GOT3 (cell line): Measurements from ENCODE around the gene PLIN3.
A peak's percentile ranks its signal among the peaks of the same experiment; 100 is the strongest.
"Not testable (repeated sequence)": the region's sequence is repeated elsewhere in the genome, so short reads cannot be mapped to it uniquely, and the experiment has no call there.

Experiments
- DNase-seq: peaks from one replicate; lab custom pipeline; 2025; ENCODE audit warnings: mixed read lengths; lab: John Stamatoyannopoulos, UW

PLIN3 gene

DNA sequence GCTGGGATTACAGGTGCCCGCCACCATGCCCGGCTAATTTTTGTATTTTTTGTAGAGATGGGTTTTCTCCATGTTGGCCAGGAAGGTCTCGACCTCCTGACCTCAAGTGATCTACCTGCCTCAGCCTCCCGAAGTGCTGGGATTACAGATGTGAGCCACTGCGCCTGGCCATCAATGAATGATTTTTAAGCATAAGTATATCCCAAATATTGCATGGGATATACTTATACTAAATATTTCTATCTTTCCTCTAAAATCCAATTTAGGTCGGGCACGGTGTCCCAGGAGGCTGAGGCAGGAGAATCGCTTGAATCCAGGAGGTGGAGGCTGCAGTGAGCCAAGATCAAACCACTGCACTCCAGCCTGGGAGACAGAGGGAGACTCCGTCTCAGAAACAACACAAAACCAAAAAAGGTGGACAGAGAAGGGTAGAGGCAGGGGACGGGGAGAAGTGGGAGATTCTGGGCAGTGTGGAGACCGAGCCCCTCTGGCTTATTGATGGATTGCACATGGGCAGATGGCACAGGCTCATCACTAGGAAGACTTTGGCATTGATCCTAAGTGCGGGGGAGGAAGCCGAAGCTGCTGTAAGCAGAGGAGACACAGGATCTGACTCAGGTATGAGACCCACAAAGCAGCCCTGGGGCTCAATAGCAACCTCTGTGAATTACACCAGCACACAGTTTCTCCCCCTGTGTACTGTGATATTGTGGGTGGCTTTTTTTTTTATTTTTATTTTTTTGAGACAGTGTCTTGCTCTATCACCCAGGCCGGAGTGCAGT is 21.8 kb upstream of the PLIN3 start:
- DNase-seq, result no peak

DNA sequence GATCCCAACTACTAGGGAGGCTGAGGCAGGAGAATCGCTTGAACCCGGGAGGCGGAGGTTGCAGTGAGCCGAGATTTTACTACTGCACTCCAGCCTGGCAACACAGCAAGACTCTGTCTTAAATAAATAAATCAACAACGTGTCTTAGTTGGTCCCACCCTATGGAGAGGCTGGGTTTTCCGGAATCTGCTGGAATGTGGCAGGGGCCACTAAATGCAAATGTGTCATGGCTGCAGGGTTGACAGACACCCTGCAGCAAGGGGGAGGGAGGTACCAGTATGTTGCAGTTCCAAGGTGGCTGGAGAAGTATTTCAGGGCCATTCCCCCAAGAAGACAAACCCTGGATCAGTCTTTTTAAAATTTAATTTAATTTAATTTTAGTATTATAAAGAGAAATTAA is 20.3 kb upstream of the PLIN3 start:
- DNase-seq, result not testable (repeated sequence)

DNA sequence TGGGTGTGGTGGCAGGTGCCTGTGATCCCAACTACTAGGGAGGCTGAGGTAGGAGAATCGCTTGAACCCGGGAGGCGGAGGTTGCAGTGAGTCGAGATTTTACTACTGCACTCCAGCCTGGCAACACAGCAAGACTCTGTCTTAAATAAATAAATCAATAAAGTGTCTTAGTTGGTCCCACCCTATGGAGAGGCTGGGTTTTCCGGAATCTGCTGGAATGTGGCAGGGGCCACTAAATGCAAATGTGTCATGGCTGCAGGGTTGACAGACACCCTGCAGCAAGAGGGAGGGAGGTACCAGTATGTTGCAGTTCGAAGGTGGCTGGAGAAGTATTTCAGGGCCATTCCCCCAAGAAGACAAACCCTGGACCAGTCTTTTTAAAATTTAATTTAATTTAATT is 17.5 kb upstream of the PLIN3 start:
- DNase-seq, result not testable (repeated sequence)

DNA sequence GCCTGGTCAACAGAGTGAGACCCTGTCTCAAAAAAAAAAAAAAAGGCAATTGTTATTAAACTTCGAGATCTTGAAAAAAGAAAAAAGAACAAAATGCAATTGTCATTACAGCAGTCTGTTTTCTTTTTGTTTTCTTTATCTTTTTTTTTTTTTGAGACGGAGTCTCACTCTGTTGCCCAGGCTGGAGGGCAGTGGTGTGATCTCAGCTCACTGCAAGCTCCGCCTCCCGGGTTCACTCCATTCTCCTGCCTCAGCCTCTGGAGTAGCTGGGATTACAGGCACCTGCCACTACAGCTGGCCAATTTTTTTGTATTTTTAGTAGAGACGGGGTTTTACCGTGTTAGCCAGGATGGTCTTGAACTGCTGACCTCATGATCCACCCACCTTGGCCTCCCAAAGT is 15.4 kb upstream of the PLIN3 start:
- not testable (repeated sequence) for DNase-seq

DNA sequence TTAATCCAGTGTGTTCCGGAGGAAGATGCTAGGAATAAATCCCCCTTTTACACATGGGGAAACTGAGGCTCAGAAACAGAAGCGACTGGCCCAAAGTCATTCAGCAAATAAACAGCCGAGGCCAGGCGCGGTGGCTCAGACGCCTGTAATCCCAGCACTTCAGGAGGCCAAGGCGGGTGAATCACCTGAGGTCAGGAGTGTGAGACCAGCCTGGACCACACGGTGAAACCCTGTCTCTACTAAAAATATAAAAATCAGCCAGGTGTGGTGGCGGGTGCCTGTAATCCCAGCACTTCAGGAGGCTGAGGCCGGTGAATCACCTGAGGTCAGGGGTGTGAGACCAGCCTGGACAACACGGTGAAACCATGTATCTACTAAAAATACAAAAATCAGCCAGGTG is 11.6 kb upstream of the PLIN3 start:
- DNase-seq, result no peak

DNA sequence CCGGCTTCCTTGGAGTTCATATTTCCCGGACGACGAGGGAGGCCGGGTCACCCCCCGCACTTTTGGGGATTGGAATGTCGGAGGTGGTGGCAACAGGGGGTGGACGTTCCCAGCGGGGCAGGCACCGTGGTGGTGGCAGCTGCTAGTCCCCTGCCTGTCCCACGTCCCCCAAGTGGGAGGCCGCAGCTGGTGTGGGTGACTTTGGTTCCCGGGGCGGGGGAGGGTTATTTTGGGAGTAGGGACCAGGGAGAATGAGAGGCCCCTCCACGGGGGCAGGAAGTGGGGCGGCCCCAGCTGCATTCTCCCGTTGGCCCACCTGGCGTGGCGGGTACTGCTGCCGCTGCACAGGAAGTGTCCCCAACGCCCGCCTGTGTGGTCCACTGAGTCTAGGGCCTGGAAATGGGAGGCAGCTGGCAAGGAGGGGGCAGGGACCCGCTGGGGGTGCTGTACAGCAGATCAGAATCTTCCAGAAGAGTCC is 11.1 kb upstream of the PLIN3 start:
- no peak for DNase-seq

DNA sequence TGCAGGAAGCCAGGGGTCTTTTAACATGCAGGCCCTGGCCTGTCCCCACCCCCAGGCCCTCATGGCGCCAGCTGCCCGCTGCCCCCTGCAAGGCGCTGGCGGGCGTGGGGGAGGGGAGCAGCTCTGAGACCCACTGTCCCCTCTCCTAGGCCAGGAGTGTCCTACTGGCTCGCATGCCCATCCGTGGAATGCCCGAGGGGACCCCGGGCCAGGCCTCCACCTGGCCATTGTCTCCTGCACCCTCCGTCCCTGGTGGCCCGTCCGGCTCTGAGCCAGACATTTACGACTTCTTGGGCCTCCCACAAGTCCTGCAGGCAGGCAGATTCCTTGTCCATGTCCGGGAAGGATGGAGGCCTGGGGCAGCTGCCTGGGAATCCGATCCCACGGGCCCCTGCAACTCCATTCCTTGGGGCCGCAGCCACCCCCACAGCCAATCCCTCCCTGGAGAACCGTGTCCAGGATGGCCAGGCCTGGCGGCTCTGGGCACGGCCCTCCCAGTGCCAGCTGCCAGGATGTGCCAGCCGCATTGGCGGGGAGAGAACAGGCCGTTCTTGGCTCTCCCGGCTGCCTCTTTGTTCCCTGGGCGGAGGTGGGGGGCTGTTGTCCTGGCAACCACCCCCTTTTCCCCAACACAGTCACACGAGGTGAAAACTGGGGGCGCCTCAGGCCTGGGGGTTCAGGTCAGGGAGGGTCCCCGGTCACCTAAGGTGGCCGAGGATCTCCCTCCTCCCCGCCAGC is 10.5 kb upstream of the PLIN3 start:
- no peak for DNase-seq

DNA sequence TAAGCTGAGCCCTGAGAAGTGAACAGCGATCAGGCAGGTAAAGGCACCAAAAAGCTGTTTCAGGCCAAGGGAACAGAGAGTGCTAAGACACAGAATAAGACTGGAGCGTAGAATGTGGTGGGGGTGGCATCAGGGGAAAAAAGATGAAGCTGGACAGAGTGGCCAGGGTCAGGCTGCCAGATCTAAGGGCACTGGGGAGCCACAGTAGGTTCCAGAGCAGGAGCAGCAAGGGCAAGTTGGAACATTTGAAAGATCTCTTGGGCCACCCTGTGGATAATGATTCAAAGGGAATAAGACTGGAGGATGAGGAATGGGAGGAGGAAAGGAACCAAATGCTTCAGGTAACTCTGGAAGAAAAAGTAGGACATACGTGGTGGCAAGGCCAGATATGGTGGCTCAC is 6.5 kb upstream of the PLIN3 start:
- no peak for DNase-seq

DNA sequence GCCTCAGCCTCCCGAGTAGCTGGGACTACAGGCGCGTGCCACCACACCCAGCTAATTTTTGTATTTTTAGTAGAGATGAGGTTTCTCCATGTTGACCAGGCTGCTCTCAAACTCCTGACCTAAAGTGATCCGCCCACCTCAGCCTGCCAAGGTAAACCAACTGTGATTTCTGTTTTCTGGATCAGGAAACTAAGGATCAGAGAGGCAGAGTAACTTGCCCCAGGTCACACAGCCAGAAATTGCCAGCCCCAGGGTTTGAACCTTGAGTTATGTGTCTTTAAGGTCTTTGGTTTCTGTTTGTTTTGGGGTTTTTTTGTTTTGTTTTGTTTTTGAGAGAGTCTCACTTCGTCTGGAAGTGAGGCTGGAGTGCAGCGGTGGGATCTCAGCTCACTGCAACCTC is 4.2 kb upstream of the PLIN3 start:
- no peak for DNase-seq

DNA sequence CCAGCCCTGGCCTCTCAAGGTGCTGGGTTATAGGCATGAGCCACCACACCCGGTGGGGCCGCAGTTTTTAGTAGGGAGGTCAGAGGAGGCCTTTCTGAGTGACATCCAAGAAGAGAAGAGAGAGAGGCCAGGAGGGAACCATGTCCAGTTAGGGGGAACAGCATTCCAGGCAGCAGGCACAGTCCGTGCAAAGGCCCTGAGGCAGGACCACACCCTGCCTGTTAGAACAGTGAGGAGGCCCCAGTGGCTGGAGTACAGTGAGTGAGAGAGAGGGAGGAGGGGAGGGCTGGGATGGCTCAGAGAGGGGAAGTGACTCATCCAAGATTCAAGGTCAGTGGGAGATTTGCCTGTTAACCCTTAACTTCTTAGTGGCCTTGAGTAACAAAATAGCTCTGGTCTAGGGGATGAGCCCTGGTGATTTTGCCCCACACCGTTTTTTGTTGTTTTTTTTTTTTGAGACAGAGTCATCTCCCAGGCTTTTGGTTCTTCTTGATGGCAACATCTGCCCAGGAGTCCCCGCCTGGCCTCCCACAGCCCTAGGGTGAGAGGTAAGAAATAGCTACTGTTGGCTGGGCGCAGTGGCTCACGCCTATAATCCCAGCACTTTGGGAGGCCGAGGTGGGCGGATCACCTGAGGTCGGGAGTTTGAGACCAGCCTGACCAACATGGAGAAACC is 2.7 kb upstream of the PLIN3 start:
- DNase-seq, result no peak

DNA sequence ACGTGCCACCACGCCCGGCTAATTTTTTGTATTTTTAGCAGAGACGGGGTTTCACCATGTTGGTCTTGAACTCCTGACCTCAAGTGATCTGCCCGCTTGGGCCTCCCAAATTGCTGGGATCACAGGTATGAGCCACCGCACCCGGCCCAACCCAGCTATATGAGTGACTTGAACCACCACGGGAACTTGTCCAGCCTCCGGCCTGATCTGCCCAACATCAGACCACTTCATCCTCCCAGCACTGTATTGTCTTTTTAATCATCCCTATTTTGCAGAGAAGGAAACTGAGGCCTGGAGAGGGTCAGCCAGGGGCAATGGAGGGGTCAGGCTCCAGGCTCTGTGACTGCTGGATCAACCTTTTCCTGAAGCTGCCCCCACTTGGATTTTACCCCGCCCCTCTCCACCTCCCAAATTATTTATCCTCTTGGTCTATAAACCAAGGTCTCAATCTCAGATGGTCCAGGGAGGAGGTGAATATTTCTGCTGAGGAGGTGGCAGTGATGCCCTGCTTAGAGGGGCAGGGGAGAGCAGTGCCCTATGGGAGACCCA is 893 bp upstream of the PLIN3 start:
- DNase-seq, result no peak

DNA sequence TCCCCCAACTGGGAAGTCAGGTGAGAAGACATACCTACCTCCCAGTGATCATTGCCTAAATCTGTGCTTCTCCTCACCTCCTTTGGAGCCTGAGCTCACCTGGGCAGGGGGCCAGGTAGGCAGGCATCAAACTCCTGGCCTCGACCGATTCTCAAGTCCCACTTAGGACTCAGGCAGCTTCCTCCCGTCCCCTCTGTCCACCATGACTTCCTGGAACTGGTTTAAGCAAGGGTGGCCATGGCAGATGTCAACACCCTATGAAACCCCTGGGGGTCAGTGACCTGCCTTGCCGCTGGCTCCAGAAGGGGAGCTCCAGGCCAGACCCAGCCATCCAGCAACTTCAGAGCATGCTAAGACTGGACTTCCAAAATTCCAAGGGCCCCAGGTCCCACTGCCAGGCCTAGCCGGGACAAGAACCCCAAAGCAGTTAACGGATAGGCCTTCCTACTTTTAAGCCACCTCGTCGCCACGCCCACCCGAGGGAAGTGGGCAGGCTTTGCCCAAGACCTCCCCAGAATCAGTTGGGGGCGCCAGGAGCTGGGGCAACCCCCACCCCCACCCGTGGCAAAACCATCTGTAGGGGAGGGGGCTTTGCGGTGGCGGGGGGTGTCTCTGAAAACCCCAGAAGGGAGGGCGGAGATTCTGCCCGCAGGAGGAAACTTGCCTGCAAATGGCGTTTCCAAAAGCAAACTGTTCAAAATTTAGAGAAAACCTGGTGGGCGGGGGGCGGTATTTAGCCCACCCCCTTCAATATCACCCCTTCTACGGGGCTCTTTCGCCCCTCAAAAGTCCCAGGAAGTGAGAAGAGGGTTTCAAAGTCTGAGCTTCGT is 657 bp downstream of the PLIN3 start:
- peak; percentile 20 for DNase-seq

DNA sequence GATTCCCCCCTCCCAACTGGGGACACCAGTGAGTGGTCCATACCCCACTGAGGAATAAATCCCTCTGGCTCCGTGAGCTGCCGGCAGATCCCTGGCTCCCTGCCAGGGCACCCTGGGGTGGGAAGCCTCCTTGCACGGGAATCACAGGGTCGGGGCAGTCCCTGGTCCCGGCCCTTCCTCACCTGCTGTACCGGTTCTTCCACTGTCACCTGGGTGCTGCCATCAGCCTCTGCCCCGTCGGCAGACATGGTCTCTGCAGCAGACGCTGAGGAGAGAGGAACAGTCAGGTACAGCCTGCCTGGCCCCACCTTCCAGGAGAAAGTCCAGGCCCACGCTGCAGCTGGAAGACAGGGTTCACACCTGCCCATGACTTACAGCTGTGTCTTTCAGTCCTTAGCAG is 6.3 kb downstream of the PLIN3 start:
- DNase-seq, result no peak

DNA sequence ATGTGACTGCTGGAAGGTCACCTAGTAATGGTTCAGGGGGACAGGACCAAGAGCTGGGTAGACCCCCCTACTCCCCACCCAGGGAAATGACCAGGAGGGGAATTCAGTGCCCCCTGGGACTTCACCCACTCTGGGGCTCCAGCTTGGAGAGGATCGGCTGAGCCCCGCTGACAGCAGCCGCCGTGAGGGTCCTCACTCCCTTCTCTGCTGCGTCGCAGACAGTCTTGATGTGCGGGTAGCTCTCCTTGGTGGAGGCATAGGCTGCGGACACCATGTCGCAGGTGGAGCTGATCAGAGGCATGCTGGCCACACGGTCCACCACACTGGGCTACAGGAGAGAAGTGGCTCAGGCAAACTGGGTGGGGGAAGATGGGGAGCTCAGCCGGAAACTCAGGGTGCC is 7.8 kb downstream of the PLIN3 start:
- no peak for DNase-seq

DNA sequence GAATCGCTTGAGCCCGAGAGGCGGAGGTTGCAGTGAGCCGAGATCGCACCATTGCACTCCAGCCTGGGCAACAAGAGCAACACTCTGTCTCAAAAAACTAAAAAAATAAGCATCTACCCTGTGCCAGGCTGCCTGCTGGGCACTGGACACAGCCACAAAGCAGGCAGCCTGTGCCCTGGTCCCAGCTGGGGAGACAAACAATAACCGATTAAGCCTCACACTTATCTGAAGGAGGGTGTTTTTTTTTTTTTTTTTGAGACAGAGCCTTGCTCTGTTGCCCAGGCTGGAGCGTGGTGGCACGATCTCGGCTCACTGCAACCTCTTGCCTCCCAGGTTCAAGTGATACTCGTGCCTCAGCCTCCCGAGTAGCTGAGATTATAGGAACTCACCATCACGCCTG is 11.0 kb downstream of the PLIN3 start:
- not testable (repeated sequence) for DNase-seq

DNA sequence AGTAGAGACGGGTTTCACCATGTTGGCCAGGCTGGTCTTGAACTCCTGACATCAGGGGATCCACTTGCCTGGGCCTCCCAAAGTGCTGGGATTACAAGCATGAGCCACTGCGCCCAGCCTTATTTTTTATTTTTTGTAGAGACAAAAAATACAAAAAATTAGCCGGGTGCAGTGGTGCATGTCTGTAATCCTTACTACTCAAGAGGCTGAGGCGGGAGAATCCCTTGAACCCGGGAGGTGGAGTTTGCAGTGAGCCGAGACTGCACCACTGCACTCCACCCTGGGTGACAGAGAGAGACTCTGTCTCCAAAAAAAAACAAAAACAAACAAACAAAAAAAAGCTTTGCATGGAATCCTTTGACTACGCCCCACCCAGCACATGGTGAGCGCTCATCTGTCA is 14.0 kb downstream of the PLIN3 start:
- not testable (repeated sequence) for DNase-seq

DNA sequence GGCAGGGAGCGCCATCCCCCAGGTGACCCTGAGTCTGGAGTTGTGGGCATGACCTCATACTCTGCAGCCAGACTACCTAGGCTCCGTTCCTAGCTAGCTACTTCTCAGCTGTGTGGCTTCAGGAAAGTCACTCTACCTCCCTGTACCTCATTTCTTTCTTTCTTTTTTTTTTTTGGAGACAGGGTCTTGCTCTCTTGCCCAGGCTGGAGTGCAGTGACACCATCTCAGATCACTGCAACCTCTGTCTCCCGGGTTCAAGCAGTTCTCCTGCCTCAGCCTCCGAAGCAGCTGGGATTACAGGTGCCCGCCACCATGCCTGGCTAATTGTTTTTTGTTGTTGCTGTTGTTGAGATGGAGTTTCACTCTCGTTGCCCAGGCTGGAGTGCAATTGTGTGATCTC is 15.0 kb downstream of the PLIN3 start:
- DNase-seq, result no peak

DNA sequence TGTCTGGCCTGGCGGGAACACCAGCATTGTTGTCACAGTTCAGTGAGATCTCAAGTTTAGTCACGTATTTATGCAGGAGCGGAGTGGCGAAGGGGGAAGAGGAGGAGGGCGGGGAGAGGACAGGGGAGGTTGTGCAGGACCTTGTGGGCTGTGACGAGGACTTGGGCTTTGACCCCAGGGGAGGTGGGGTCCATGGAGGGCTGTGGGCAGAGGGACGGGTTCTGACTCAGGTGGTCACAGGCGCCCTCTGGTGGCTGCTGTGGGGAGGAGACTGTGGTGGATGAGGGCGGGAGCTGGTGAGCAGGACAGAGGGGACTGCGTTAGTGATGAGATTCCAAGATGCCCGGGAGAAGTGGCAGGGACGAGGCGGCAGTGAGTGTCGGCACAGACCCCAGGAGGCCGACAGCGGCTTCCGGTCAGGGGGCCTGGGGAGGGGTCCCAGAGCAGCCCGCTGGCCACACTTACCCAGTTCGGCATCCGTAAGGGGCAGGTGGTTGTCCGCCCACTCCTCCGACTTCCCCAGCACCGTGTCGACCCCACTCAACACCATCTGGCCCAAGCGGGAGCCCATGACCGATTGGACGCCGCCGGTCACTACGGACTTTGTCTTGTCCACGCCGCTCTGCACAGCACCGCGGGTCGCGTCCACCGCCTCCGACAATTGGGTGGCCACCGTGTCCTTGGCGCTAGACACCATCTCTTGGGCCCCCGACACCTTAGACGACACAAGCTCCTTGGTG is 15.7 kb downstream of the PLIN3 start:
- no peak for DNase-seq

DNA sequence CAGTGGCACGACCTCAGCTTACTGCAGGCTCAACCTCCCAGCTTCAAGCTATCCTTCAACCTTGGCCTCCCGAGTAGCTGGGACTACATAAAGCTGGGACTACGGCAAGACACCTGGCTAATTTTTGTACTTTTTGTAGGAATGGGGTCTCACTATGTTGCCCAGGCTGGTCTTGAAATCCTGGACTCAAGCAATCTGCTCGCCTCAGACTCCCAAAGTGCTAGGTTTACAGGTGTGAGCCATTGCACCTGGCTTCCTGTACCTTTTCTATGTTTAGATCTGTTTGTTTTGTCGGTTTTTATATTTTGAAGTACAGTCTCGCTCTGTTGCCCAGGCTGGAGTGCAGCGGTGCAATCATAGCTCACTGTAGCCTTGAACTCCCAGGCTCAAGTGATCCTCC is 18.4 kb downstream of the PLIN3 start:
- no peak for DNase-seq

DNA sequence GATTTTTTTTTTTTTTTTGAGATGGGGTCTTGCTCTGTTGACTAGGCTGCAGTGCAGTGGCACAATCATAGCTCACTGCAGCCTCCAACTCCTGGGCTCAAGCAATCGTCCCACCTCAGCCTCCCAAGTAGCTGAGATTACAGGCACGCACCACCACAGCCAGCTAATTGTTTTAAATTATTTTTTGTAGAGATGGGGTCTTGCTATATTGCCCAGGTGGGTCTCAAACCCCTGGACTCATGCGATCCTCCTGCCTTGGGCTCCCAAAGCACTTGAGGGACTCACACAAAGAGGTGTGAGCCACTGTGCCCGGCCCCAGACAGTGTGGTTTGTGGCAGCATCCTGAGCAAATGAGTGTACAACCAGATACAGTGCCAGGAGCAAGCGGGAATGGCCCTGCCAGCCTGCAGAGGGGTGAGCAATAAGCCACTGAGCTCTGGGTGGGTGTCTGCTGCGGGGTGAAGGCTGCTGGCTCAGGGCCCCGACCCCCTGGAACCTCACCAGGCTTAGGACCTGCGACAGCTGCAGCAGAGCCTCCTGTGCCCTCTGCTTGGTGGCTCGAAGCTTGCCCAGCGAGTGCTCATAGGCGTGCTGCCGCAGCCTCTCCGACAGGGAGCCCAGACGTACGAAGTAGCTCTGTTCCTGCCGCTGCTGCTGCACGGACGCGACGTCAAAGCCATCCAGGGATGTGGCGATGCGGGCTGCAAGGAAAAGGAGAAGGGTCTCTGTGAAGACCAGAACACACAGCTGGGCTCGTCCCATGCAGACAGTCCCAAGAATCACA is 20.1 kb downstream of the PLIN3 start:
- no peak for DNase-seq
